Measurements from ENCODE around the gene GJD3. TPM values are rescaled to one million over a fixed set of nuclear protein-coding genes. Genes with fewer than 3 reads are reported as not detected.

Gene GJD3
- total RNA-seq, 1 donor from 2014 or later: 0.82 TPM

DNA sequence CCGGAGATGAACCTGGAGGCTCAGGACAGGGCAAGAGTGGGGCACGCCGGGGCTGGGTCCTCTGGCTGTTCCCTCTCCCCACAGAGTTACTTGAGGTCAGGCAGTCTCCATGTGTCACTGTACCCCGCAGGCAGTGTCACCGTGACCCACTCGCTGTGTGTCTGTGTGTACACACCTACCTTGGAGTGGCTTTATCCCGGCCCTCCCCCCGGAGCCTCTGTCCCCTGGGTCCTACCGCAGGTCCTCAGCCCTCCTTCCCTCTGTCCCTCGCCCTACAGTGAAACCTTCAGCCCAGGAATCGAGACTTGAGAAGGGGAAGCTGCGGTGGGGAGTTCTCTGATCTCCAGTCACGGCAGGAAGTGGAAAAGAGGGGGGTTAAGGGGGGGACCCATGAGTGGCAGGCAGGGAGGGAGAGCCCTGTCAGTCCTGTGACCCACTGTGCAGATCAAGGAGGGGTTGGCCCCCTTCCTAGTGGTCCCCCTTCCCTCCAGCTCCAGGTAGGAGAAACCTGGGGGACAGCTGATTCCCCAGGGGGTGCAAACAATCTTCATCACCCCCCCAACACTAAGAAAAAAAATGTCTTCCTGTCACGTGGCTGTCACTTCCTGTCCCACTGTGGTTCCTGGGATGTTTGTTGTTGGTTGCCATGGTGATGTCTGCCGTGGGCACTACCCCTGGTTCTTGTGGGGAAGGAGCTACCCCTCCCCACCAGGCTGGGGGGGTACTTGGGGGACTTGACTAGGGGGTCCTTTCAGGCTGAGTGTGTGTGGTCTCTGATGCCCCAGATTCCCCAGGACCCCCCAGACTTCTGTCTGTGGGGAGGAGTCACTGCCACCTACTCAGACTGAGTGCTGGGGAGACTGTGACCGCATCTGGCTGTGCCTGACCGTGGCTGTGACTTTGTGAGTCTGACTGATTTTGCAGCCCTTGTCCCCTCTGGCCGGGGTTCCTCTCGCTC, 41.9 kb downstream of the GJD3 start:
- DNase-seq: peak; percentile 87

GRCh38 chr17:40321961-40322357, 42.6 kb downstream of the GJD3 start:
- peak; percentile 77 for DNase-seq

- peak; percentile 82 for DNase-seq
Observed at GRCh38 chr17:40321524-40321929, 43.0 kb downstream of the GJD3 start.

GRCh38 chr17:40320756-40321523, 43.6 kb downstream of the GJD3 start:
- DNase-seq: peak; percentile 93

DNA sequence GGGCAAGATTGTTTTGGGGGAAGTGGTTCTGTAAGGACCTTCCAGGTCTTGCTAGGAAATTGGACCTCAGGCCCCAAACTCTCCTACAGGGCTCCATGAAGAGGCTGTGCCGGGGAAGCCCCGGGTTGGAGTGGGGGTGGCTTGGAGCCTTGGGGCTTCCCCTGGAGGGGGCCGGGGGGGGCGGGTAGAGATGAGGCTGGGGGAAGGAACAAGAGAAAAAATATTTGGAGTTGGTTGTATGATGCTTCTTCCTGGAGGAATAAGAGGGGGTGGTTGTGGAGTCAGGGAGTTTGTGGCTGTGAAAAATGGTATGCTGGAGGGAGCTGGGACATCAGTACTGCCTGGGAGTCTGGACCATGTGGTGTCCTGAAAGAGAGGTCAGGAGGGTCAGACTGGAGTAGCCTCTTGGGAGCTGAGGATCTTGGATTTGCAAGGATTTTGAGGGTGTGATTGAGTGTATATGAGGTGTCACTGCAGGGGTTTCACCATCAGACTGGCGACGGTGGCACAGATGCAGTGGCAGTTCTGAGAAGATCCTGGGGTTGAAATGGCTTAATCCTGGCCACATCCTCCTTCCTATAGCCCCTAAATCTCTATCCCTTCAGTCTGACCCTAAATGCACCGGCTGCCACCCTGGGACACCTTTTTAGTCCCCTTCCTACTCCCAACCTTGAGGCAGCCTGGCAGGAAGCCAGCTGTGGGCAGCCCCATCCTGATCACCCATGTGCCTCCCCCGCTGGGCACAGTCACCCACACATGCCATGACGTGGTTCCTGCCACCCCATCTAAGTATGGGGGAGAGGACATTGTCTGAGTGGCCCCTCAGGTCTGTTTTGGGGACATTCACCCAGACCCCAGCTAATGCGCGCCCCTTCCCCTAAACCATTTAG, 44.6 kb downstream of the GJD3 start:
- peak; percentile 45 for DNase-seq

DNA sequence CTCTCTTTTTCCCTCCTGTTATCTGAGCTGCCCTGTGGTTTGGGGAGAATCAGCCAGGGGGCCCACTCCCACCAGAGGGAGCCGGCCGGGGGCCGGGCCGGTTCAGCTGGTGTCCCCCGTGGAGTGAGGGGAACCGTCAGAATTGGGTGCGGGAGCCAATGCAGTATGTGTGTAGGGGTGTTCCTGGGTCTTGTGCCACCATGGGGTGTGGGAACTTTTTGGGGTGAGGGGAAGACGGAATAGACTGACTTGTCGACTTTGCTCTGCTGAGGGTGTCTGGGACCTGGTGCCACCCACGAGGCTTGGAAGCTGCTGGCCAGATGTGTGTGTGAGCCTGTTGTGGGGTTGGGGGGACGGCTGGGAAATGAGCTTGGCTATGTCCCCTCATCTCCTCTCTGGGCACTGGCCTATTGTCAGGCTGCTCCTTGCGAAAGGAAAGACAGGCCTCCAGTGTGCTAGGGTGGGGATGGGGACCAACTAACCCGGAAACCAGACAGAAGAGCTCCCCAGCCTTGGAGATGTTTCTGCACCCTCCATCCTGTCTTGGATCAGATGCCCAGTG, 45.6 kb downstream of the GJD3 start:
- peak; percentile 44 for DNase-seq

DNA sequence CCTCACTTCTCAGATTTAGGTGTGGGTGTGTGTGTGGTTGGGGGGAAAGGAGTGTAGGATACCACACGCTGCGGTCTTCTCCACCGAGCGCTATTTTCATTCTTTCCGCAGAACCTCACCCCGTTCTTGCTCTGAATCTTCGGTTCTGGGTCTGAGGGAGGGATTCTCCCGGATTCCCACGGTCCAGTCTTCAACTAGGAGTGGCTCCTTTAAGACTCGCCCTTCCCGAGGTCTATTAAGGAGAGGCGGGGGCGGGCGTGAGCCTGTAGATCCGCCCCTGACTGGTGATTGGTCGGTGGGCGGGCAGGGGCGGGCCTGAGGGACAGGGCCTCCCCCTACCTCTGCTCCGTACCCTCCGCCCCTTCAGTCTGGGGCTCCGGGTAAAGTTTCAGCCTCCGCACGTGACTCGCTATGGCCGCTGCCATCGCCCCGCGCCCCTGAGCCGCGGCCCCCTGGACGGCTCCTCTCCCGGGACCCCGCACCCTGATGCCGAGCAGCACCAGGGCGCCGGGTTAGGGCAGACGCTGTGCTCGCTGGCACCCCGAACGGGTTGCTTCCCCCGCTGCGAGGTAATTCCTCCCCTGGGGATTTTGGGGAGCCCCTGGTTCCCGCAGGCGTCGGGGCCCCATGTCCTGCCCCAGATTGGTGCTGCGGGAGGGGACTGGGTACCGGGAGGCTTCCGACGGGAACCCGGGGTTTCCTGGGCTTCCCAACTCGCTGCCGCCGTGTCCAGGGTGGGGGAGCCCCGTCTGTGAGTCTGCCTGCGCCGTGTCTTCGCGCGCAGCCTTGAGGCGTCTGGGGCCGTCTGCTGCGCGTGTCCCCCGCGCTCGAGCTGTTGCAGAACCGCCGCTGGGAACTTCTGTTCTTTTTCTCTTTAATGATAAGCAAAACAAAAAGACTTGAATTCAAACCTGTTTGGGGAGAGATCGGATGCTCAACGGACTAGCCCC, 46.4 kb downstream of the GJD3 start:
- peak; percentile 99 for DNase-seq

DNA sequence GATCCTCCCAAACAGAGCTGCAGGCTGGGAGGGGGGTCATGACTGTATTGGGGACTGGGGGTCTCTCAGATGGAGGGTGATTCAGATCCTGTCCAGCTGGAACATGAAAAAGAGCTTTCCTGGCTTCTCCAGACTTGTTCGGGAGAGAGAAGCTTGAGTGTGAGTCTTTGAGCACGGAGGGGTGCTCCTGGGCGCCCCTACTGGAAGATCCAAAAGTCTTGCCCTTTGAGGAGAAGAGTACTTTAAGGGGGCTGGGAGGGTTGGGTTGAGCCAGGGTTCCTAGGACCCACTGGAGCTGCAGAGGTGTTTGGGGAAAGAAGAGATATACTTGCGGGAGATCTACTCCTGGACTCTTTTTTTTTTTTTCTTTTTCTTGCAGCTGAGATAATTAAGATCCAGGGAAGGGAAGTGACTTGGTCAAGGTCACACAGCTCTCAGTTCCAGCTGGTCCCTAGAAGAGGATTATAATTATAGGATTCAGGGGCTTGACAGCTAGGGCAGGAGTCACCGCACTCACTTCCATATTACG, 47.1 kb downstream of the GJD3 start:
- DNase-seq: peak; percentile 81

- peak; percentile 91 for DNase-seq
Observed at GRCh38 chr17:40316571-40317344, 47.8 kb downstream of the GJD3 start.

GRCh38 chr17:40315678-40316570, 48.6 kb downstream of the GJD3 start:
- peak; percentile 29 for DNase-seq

DNA sequence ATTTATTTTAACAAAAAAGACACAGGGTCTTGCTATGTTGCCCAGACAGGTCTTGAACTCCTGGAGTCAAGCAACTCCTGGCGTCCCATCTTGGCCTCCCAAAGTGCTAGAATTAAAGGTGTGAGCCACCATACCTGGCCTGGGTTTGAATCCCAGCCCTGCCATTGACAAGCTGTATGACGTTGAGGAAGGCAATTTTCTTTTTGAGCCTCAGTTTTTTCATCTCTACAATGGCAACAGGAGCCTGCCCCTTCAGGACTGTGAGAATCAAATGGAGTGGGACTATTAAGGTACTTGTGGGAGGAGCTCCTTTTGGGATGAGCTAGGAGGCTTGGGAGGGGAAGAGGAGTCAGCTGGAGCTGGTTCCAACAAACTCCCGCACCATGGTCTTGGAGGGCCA, 49.3 kb downstream of the GJD3 start:
- peak; percentile 26 for DNase-seq

- DNase-seq: peak; percentile 93
Observed at GRCh38 chr17:40314584-40314956, 50.0 kb downstream of the GJD3 start.

- peak; percentile 95 for DNase-seq
Observed at GRCh38 chr17:40313668-40314583, 50.6 kb downstream of the GJD3 start.

Measured in tongue (tissue), 2 donors.